ENCODE data around the gene RFX7. TPM values are rescaled to one million over a fixed set of nuclear protein-coding genes. Genes with fewer than 3 reads are reported as not detected.
A peak's percentile ranks its signal among the peaks of the same experiment; 100 is the strongest.

The RFX7 gene
- total RNA-seq, 2 experiments from 2014 or later = 22.5 to 23.6 TPM

DNA sequence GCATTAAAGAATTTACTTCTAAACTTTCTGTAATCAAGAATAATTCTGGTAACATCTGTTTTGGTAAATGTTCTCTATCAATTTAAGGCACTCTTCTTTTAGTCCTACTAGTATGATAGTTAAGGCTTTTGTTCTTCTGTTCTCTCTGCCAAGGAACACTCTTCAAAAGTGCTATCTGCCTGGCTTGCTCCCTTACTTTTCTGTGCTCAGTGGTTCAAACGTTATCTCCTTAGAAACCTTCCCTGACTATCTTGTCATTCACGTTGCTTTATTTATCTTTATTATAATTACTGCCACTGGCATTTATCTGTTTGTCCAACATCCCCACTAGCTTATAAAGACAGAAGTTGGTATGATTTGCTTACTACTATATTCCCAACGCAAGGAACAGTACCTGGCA, 59.2 kb downstream of the RFX7 start:
- TF ChIP-seq, protein P1, sequence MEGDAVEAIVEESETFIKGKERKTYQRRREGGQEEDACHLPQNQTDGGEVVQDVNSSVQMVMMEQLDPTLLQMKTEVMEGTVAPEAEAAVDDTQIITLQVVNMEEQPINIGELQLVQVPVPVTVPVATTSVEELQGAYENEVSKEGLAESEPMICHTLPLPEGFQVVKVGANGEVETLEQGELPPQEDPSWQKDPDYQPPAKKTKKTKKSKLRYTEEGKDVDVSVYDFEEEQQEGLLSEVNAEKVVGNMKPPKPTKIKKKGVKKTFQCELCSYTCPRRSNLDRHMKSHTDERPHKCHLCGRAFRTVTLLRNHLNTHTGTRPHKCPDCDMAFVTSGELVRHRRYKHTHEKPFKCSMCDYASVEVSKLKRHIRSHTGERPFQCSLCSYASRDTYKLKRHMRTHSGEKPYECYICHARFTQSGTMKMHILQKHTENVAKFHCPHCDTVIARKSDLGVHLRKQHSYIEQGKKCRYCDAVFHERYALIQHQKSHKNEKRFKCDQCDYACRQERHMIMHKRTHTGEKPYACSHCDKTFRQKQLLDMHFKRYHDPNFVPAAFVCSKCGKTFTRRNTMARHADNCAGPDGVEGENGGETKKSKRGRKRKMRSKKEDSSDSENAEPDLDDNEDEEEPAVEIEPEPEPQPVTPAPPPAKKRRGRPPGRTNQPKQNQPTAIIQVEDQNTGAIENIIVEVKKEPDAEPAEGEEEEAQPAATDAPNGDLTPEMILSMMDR (IDR thresholded peaks at IDR 0.05) = no peak
- Histone ChIP-seq H3K4me1 (ENCODE audit: insufficient read depth, low read length) (peaks cover 12% of the 10 kb centered on the region), H3K9me3 (ENCODE audit: control insufficient read depth in 1 of 2, insufficient read depth in 1 of 2, low read length in 2 of 2) (no peaks in the 10 kb centered on the region), H3K36me3 (ENCODE audit: insufficient read depth, low read length) (no peaks in the 10 kb centered on the region), H3K27me3 (ENCODE audit: control insufficient read depth in 1 of 2, insufficient read depth in 2 of 2, low read length in 2 of 2) (no peaks in the 10 kb centered on the region), H3K27ac (ENCODE audit: low read depth in 1 of 2, low read length in 2 of 2) (no peak overlapping the region), H3K4me3 (ENCODE audit: low read length) (no peak overlapping the region)
- ATAC-seq (ENCODE audit: poor library complexity) (no peak), DNase-seq (no peak)
- Mint-ChIP-seq H3K9me3 (no peaks in the 10 kb centered on the region), H3K36me3 (ENCODE audit: low read depth) (no peaks in the 10 kb centered on the region), H3K4me3 (no peak overlapping the region), H3K27ac (no peak overlapping the region), H3K4me1 (ENCODE audit: low read depth) (peaks cover 51% of the 10 kb centered on the region), H3K27me3 (no peaks in the 10 kb centered on the region)
- POLR2A ChIA-PET = interaction anchor here (0.8 kb wide), 1 partner anchor 129 kb away, joined by 3 read pairs; no protein-coding TSS in a partner anchor
- CTCF ChIA-PET = no interaction called here
- intact Hi-C loops (cut with DNase I, micrococcal nuclease) = loop anchor here in 1 of 2 experiments (5.0 kb wide), 1 partner anchor 58 kb away; the partner anchor contains the start of gene RFX7

DNA sequence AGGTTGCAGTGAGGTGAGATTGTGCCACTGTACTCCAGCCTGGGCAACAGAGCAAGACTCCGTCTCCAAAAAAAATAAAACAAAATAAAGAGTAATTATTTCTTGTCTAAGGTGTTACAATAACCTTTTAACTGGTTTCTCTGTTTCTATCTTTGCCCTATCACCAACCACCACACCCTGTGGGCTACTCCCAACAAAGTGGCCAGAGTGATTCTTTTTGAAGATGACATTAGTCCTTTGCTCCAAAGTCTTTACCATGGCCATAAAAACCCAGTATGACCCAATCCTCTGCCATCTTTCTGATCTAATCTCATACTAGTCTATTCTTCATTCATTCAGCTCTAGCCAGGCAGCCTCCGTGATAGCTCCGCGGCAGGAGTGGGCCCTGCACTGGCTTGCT, 62.8 kb downstream of the RFX7 start:
- no peaks in the 10 kb centered on the region for H3K4me1 ChIP-seq (ENCODE audit: insufficient read depth, low read length)
- peaks cover 37% of the 10 kb centered on the region for H3K4me1 Mint-ChIP-seq (ENCODE audit: low read depth)
- no peak overlapping the region for H3K27ac Mint-ChIP-seq
- DNase-seq (no peak), ATAC-seq (ENCODE audit: poor library complexity) (no peak)
- CTCF ChIA-PET = no interaction called here
- POLR2A ChIA-PET = interaction anchor here (1.6 kb wide), 1 partner anchor 13 kb away, joined by 3 read pairs; no protein-coding TSS in a partner anchor
- no peak overlapping the region for H3K4me3 Mint-ChIP-seq
- no peaks in the 10 kb centered on the region for H3K36me3 ChIP-seq (ENCODE audit: insufficient read depth, low read length)
- H3K27me3 ChIP-seq (ENCODE audit: control insufficient read depth in 1 of 2, insufficient read depth in 2 of 2, low read length in 2 of 2) = no peaks in the 10 kb centered on the region
- H3K4me3 ChIP-seq (ENCODE audit: low read length) = no peak overlapping the region
- intact Hi-C loops (cut with DNase I, micrococcal nuclease) = loop anchor here in 1 of 2 experiments (5.0 kb wide), 1 partner anchor 61 kb away; the partner anchor contains the start of gene RFX7
- TF ChIP-seq, protein P1 (IDR thresholded peaks at IDR 0.05) = no peak
- no peaks in the 10 kb centered on the region for H3K27me3 Mint-ChIP-seq
- peaks cover 4% of the 10 kb centered on the region for H3K9me3 Mint-ChIP-seq
- no peaks in the 10 kb centered on the region for H3K9me3 ChIP-seq (ENCODE audit: control insufficient read depth in 1 of 2, insufficient read depth in 1 of 2, low read length in 2 of 2)
- peaks cover 20% of the 10 kb centered on the region for H3K36me3 Mint-ChIP-seq (ENCODE audit: low read depth)
- no peak overlapping the region for H3K27ac ChIP-seq (ENCODE audit: low read depth in 1 of 2, low read length in 2 of 2)

DNA sequence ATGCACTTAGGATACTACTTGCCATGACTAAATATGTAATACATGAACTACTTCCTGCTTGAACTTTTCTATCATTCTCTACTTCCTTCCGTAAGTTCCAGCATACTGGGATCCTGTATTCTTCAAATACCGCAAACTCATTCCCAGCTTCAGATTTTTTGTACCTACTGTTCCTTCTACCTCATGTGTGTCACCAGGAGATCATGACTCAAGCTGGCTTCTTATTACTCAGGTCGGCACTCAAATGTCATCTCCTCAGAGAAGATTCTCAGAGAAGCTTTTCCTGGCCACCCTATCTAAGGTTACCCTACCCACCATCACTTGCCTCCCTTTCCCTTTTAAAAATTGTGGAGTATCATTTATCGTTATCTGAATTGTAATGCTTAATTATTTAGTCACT, 66.7 kb downstream of the RFX7 start:
- no peak overlapping the region for H3K27ac ChIP-seq (ENCODE audit: low read depth in 1 of 2, low read length in 2 of 2)
- intact Hi-C loops (cut with DNase I, micrococcal nuclease) = no loop called here
- H3K4me1 ChIP-seq (ENCODE audit: insufficient read depth, low read length) = no peaks in the 10 kb centered on the region
- no peak overlapping the region for H3K4me3 Mint-ChIP-seq
- peaks cover 41% of the 10 kb centered on the region for H3K4me1 Mint-ChIP-seq (ENCODE audit: low read depth)
- H3K4me3 ChIP-seq (ENCODE audit: low read length) = no peak overlapping the region
- peaks cover 4% of the 10 kb centered on the region for H3K9me3 Mint-ChIP-seq
- H3K36me3 Mint-ChIP-seq (ENCODE audit: low read depth) = peaks cover 55% of the 10 kb centered on the region
- ChIA-PET POLR2A (no interaction called here), CTCF (no interaction called here)
- H3K27me3 ChIP-seq (ENCODE audit: control insufficient read depth in 1 of 2, insufficient read depth in 2 of 2, low read length in 2 of 2) = no peaks in the 10 kb centered on the region
- peak overlapping the region; percentile 11 for H3K27ac Mint-ChIP-seq
- DNase-seq (no peak), ATAC-seq (ENCODE audit: poor library complexity) (no peak)
- H3K36me3 ChIP-seq (ENCODE audit: insufficient read depth, low read length) = peaks cover 15% of the 10 kb centered on the region
- H3K27me3 Mint-ChIP-seq = no peaks in the 10 kb centered on the region
- no peaks in the 10 kb centered on the region for H3K9me3 ChIP-seq (ENCODE audit: control insufficient read depth in 1 of 2, insufficient read depth in 1 of 2, low read length in 2 of 2)
- TF ChIP-seq, protein P1 (IDR thresholded peaks at IDR 0.05) = no peak
